Measurements from ENCODE around the gene MAP4K2. TPM values are rescaled to one million over a fixed set of nuclear protein-coding genes. Genes with fewer than 3 reads are reported as not detected.

The MAP4K2 gene
- total and polyA plus RNA-seq, 2 experiments from 2014 or later, result 9.9 to 42.6 TPM

- TF ChIP-seq CTCF (conservative IDR thresholded peaks at IDR 0.05; ENCODE audit: low read depth in 2 of 2) (no peak), POLR2AphosphoS5 (IDR thresholded peaks at IDR 0.05; ENCODE audit: low read depth) (no peak), REST (IDR thresholded peaks at IDR 0.05; ENCODE audit: unreplicated experiment) (no peak), STAT1 (IDR thresholded peaks at IDR 0.05; ENCODE audit: unreplicated experiment) (no peak), ZNF114 (CRISPR knock-in tag; IDR thresholded peaks at IDR 0.05) (no peak), ETS1 (IDR thresholded peaks at IDR 0.05) (no peak)
- H3K4me2 ChIP-seq, result peak overlapping the region; percentile 98
- peaks cover 18% of the 10 kb centered on the region for H3F3A ChIP-seq (replicated peaks; ENCODE audit: low read depth)
- ATAC-seq, result no peak
- Mint-ChIP-seq H3K9me3 (no peaks in the 10 kb centered on the region; the same call in 2 of the 3 replicates), H3K27ac (no peak overlapping the region), H3K27me3 (ENCODE audit: insufficient read depth, low read depth, poor library complexity) (peaks cover 32% of the 10 kb centered on the region), H3K4me3 (peak overlapping the region; percentile 86), H3K36me3 (ENCODE audit: low read depth) (peaks cover 12% of the 10 kb centered on the region), H3K4me1 (peaks cover 30% of the 10 kb centered on the region)
- peaks cover 34% of the 10 kb centered on the region for H3K27me3 ChIP-seq (ENCODE audit: insufficient read depth)
- no peaks in the 10 kb centered on the region for H3K79me2 ChIP-seq (replicated peaks; ENCODE audit: insufficient read depth)
- no peak overlapping the region; the same call in 1 of the 2 replicates for H2AFZ ChIP-seq
- peaks cover 23% of the 10 kb centered on the region for H3K4me1 ChIP-seq (ENCODE audit: insufficient read depth)
- H3K4me3 ChIP-seq, result peak overlapping the region; percentile 84
- no peaks in the 10 kb centered on the region for H4K20me1 ChIP-seq (replicated peaks; ENCODE audit: insufficient read depth)
- no peaks in the 10 kb centered on the region for H3K9me2 ChIP-seq (ENCODE audit: insufficient read depth)
- no peaks in the 10 kb centered on the region for H3K36me3 ChIP-seq (ENCODE audit: insufficient read depth)
- no peak for DNase-seq (ENCODE audit: low spot score)
- H3K27ac ChIP-seq (ENCODE audit: low read depth), result no peak overlapping the region
Observed at GRCh38 chr11:64744544-64745188, 58.3 kb downstream of the MAP4K2 start.
